Loucy (cell line): Measurements from ENCODE around the gene DCAKD.

Experiments used
- H2AFZ ChIP-seq: fragments of 200-600 bp; sonication (generic); 2 replicates; pipeline ENCODE4 v1.6.0; 2016; ENCODE audit warnings: antibody characterized with exemption, mild to moderate bottlenecking, low read length, moderate library complexity
- H3F3A ChIP-seq: fragments of 200-600 bp; 2 replicates; pipeline ENCODE4 v1.6.0; 2016; ENCODE audit warnings: antibody characterized with exemption, low read depth, mild to moderate bottlenecking
- H3K27me3 ChIP-seq: fragments of 200-600 bp; sonication (generic); 2 replicates; pipeline ENCODE4 v1.6.1; 2014; ENCODE audit warnings: low read length, mild to moderate bottlenecking; ENCODE audit not compliant: insufficient read depth, poor library complexity, severe bottlenecking
- H3K36me3 ChIP-seq: fragments of 200-600 bp; sonication (generic); 2 replicates; pipeline ENCODE4 v1.6.1; 2016; ENCODE audit warnings: low read length; ENCODE audit not compliant: insufficient read depth
- H3K4me1 ChIP-seq: fragments of 200-600 bp; sonication (generic); 2 replicates; pipeline ENCODE4 v1.5.1; 2014; ENCODE audit warnings: low read length, mild to moderate bottlenecking; ENCODE audit not compliant: insufficient read depth, poor library complexity, severe bottlenecking
- H3K4me2 ChIP-seq: fragments of 200-600 bp; sonication (generic); 2 replicates; pipeline ENCODE4 v1.6.0; 2014; ENCODE audit warnings: antibody characterized with exemption, low read length, low read depth, mild to moderate bottlenecking; ENCODE audit not compliant: poor library complexity, severe bottlenecking
- H3K4me3 ChIP-seq: fragments of 200-600 bp; sonication (generic); 2 replicates; pipeline ENCODE4 v1.5.1; 2014; ENCODE audit warnings: low read length, mild to moderate bottlenecking, mixed read lengths; ENCODE audit not compliant: poor library complexity, severe bottlenecking
- H3K79me2 ChIP-seq: fragments of 200-600 bp; sonication (generic); 2 replicates; pipeline ENCODE4 v1.6.1; 2014; ENCODE audit warnings: low read length; ENCODE audit not compliant: insufficient read depth
- H3K9ac ChIP-seq: fragments of 200-600 bp; sonication (generic); 2 replicates; pipeline ENCODE4 v1.6.0; 2014; ENCODE audit warnings: mild to moderate bottlenecking, low read depth, low read length, moderate library complexity; ENCODE audit not compliant: poor library complexity, severe bottlenecking
- H3K9me2 ChIP-seq: fragments of 200-600 bp; sonication (generic); replicated peaks from 2 replicates; pipeline ENCODE4 v1.6.1; 2016; ENCODE audit warnings: low read depth, low read length, mixed read lengths
- H3K9me3 ChIP-seq: fragments of 200-600 bp; sonication (generic); 2 replicates; pipeline ENCODE4 v1.6.1; 2014; ENCODE audit warnings: mild to moderate bottlenecking, antibody characterized with exemption, low read length, low read depth; ENCODE audit not compliant: insufficient read depth
- H4K20me1 ChIP-seq: fragments of 200-600 bp; sonication (generic); 2 replicates; pipeline ENCODE4 v1.6.0; 2014; ENCODE audit warnings: antibody characterized with exemption, low read length, mild to moderate bottlenecking; ENCODE audit not compliant: insufficient read depth, poor library complexity, severe bottlenecking
- CTCF ChIP-seq: fragments of 200-600 bp; sonication (generic); conservative IDR thresholded peaks from 2 replicates; pipeline ENCODE4 v1.5.1; 2014; ENCODE audit warnings: mild to moderate bottlenecking, antibody characterized with exemption, low read length
- EZH2phosphoT487 ChIP-seq: fragments of 200-600 bp; IDR thresholded peaks from 2 replicates; pipeline ENCODE4 v1.6.1; 2018; ENCODE audit warnings: antibody characterized with exemption, mild to moderate bottlenecking, moderate library complexity, borderline replicate concordance

Gene DCAKD

GRCh38 chr17:44995436-44996001 lies 55.9 kb downstream of the DCAKD start:
- H3K27me3 ChIP-seq = no peaks in the 10 kb centered on the region
- H3K9ac ChIP-seq = no peak overlapping the region
- no peaks in the 10 kb centered on the region for H3F3A ChIP-seq
- H3K4me1 ChIP-seq = no peaks in the 10 kb centered on the region
- no peak overlapping the region for H3K4me3 ChIP-seq
- no peak overlapping the region for H3K4me2 ChIP-seq
- no peaks in the 10 kb centered on the region for H3K36me3 ChIP-seq
- no peak overlapping the region for H2AFZ ChIP-seq
- no peaks in the 10 kb centered on the region for H3K79me2 ChIP-seq
- no peaks in the 10 kb centered on the region for H3K9me2 ChIP-seq
- H4K20me1 ChIP-seq = no peaks in the 10 kb centered on the region
- TF ChIP-seq EZH2phosphoT487 (no peak), CTCF (no peak)
- peaks cover 5% of the 10 kb centered on the region for H3K9me3 ChIP-seq

GRCh38 chr17:44992242-44992939 lies 59.0 kb downstream of the DCAKD start:
- H3K27me3 ChIP-seq = no peaks in the 10 kb centered on the region
- no peaks in the 10 kb centered on the region for H3K79me2 ChIP-seq
- no peaks in the 10 kb centered on the region for H4K20me1 ChIP-seq
- H3K9ac ChIP-seq = no peak overlapping the region
- no peak overlapping the region for H3K4me3 ChIP-seq
- no peaks in the 10 kb centered on the region for H3F3A ChIP-seq
- H3K9me3 ChIP-seq = no peaks in the 10 kb centered on the region
- no peaks in the 10 kb centered on the region for H3K9me2 ChIP-seq
- H3K4me1 ChIP-seq = no peaks in the 10 kb centered on the region
- H3K36me3 ChIP-seq = no peaks in the 10 kb centered on the region
- TF ChIP-seq CTCF (no peak), EZH2phosphoT487 (no peak)
- no peak overlapping the region for H2AFZ ChIP-seq
- H3K4me2 ChIP-seq = no peak overlapping the region

DNA sequence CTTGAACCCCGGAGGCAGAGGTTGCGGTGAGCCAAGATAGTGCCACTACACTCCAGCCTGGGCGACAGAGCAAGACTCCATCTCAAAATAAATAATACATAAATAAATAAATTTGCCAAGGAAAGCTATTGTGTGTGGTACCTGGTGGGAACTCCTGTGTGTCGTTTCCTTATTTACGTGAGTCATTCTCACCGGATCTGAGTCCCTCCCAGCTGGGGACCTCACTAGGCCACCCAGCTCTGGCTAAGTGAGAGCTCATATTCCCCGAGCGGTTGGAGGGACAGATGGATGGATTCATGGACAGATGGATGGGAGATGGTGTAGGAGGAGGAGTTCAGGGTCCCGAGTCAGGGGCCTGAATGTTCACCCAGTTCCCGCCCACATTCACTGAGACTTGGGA lies 60.4 kb downstream of the DCAKD start:
- no peak overlapping the region for H3K9ac ChIP-seq
- H3F3A ChIP-seq = no peaks in the 10 kb centered on the region
- no peak overlapping the region for H3K4me3 ChIP-seq
- no peak overlapping the region for H3K4me2 ChIP-seq
- H3K9me3 ChIP-seq = no peaks in the 10 kb centered on the region
- H3K9me2 ChIP-seq = no peaks in the 10 kb centered on the region
- no peak for TF ChIP-seq CTCF
- TF ChIP-seq EZH2phosphoT487 = no peak
- H3K27me3 ChIP-seq = no peaks in the 10 kb centered on the region
- no peaks in the 10 kb centered on the region for H3K4me1 ChIP-seq
- H4K20me1 ChIP-seq = no peaks in the 10 kb centered on the region
- no peaks in the 10 kb centered on the region for H3K36me3 ChIP-seq
- H2AFZ ChIP-seq = no peak overlapping the region
- no peaks in the 10 kb centered on the region for H3K79me2 ChIP-seq
